IMR-90 (cell line): ENCODE measurements around the gene TOR1AIP2. TPM values are rescaled to one million over a fixed set of nuclear protein-coding genes. Genes with fewer than 3 reads are reported as not detected.

Experiments used
- ATAC-seq: fragments of 200-7000 bp; cut with Tn5 transposase; 2 replicates; pipeline ENCODE4 v1.9.1; 2020; ENCODE audit warnings: low read depth, mild to moderate bottlenecking, moderate library complexity
- BruUV-seq: library from RNA; stranded (reverse); fragments of 400-500 nt; replicated peaks from 2 replicates; lab custom pipeline; 2021; lab: Mats Ljungman, UMichigan
- CTCF ChIA-PET: fragments of 300-600 bp; formaldehyde crosslinking; extraction: SDS; loops from one replicate; lab custom pipeline; 2021; ENCODE audit warnings: antibody characterized with exemption; lab: Yijun Ruan, JAX
- POLR2A ChIA-PET: fragments of 300-600 bp; sonication (Branson Sonifier 250); formaldehyde crosslinking; loops from one replicate; lab custom pipeline; 2022; ENCODE audit warnings: antibody characterized with exemption; ENCODE audit not compliant: unreplicated experiment; lab: Charles Lee
- DNase-seq: peaks from one replicate; pipeline ENCODE4 v3.0.0; 2013
- H2AFZ ChIP-seq: replicated peaks from 2 replicates; pipeline ENCODE3; 2013; ENCODE audit warnings: low read length, mild to moderate bottlenecking; ENCODE audit not compliant: poor library complexity
- H2AK5ac ChIP-seq: 2 replicates; pipeline ENCODE4 v1.6.1; 2013; ENCODE audit warnings: low read depth, low read length, inconsistent platforms
- H2AK9ac ChIP-seq: replicated peaks from 2 replicates; pipeline ENCODE3; 2013; ENCODE audit warnings: mild to moderate bottlenecking, low read depth, low read length, moderate library complexity; ENCODE audit not compliant: poor library complexity
- H2BK120ac ChIP-seq: 2 replicates; pipeline ENCODE4 v1.6.1; 2013; ENCODE audit warnings: low read depth, low read length, inconsistent platforms
- H2BK15ac ChIP-seq: 3 replicates; pipeline ENCODE4 v1.6.1; 2013; ENCODE audit warnings: low read depth, low read length, inconsistent platforms
- H2BK20ac ChIP-seq: 2 replicates; pipeline ENCODE4 v1.6.1; 2013; ENCODE audit warnings: low read depth, mild to moderate bottlenecking, inconsistent platforms, low read length, moderate library complexity
- H2BK5ac ChIP-seq: 2 replicates; pipeline ENCODE4 v1.6.1; 2013; ENCODE audit warnings: mild to moderate bottlenecking, low read depth, low read length, inconsistent platforms; ENCODE audit not compliant: poor library complexity, severe bottlenecking
- H3K14ac ChIP-seq: replicated peaks from 2 replicates; pipeline ENCODE4 v1.6.1; 2013; ENCODE audit warnings: low read depth, low read length, inconsistent platforms
- H3K18ac ChIP-seq: 2 replicates; pipeline ENCODE4 v1.6.1; 2013; ENCODE audit warnings: low read depth, low read length, control low read depth
- H3K23ac ChIP-seq: 2 replicates; pipeline ENCODE4 v1.6.1; 2013; ENCODE audit warnings: low read depth, low read length, inconsistent platforms
- H3K27ac ChIP-seq: 2 replicates; pipeline ENCODE4 v1.5.1; 2013; ENCODE audit warnings: mild to moderate bottlenecking, control low read depth, low read length; ENCODE audit not compliant: insufficient read depth
- H3K27me3 ChIP-seq: 2 replicates; pipeline ENCODE4 v1.6.1; 2013; ENCODE audit warnings: low read length; ENCODE audit not compliant: control insufficient read depth, insufficient read depth
- H3K36me3 ChIP-seq: 2 replicates; pipeline ENCODE4 v1.6.1; 2013; ENCODE audit warnings: low read length, mixed read lengths; ENCODE audit not compliant: control insufficient read depth, insufficient read depth
- H3K4ac ChIP-seq: 2 replicates; pipeline ENCODE4 v1.6.1; 2013; ENCODE audit warnings: low read depth, low read length, inconsistent platforms
- H3K4me1 ChIP-seq: 2 replicates; pipeline ENCODE4 v1.6.1; 2013; ENCODE audit warnings: low read length, mixed read lengths; ENCODE audit not compliant: control insufficient read depth, insufficient read depth
- H3K4me2 ChIP-seq: 2 replicates; pipeline ENCODE4 v1.6.1; 2013; ENCODE audit warnings: low read depth, mild to moderate bottlenecking, control low read depth, low read length, moderate library complexity
- H3K4me3 ChIP-seq: 2 replicates; pipeline ENCODE4 v1.5.1; 2013; ENCODE audit warnings: low read depth, mild to moderate bottlenecking, control low read depth, low read length, moderate library complexity; ENCODE audit not compliant: insufficient read depth
- H3K56ac ChIP-seq: 2 replicates; pipeline ENCODE4 v1.6.1; 2013; ENCODE audit warnings: low read length, inconsistent platforms; ENCODE audit not compliant: insufficient read depth; ENCODE audit errors: extremely low read depth
- H3K79me1 ChIP-seq, 2 experiments: 2 replicates each; pipeline ENCODE4 v1.6.1; 2013; ENCODE audit warnings: low read length in 2 of 2, inconsistent platforms in 1 of 2, low read depth in 1 of 2
- H3K9ac ChIP-seq: 2 replicates; pipeline ENCODE4 v1.6.1; 2013; ENCODE audit warnings: low read depth, low read length, control low read depth
- H3K9me1 ChIP-seq: 2 replicates; pipeline ENCODE4 v1.6.1; 2013; ENCODE audit warnings: low read length, inconsistent platforms; ENCODE audit not compliant: insufficient read depth
- H3K9me3 ChIP-seq: 2 replicates; pipeline ENCODE4 v1.6.1; 2013; ENCODE audit warnings: low read length; ENCODE audit not compliant: control insufficient read depth, insufficient read depth
- H4K20me1 ChIP-seq: 2 replicates; pipeline ENCODE4 v1.6.1; 2013; ENCODE audit warnings: low read length, inconsistent platforms; ENCODE audit not compliant: insufficient read depth
- H4K5ac ChIP-seq: 2 replicates; pipeline ENCODE4 v1.6.1; 2013; ENCODE audit warnings: mild to moderate bottlenecking, low read depth, low read length, control low read depth
- H4K8ac ChIP-seq, 2 experiments: 2 replicates each; pipeline ENCODE4 v1.6.1; 2013; ENCODE audit warnings: low read depth in 2 of 2, low read length in 2 of 2, control low read depth in 1 of 2, inconsistent platforms in 1 of 2
- H4K91ac ChIP-seq: 2 replicates; pipeline ENCODE4 v1.6.1; 2013; ENCODE audit warnings: low read depth, low read length, inconsistent platforms; ENCODE audit not compliant: insufficient read depth
- BHLHE40 ChIP-seq: fragments of 150-350 bp; IDR thresholded peaks from 2 replicates; pipeline ENCODE4 v1.6.1; 2016; ENCODE audit warnings: mild to moderate bottlenecking, low read depth, low read length
- CEBPB ChIP-seq: IDR thresholded peaks from 2 replicates; pipeline ENCODE4 v1.6.1; 2012; ENCODE audit warnings: low read depth, low read length, improper control_type of control experiment
- CHD1 ChIP-seq: IDR thresholded peaks from 2 replicates; pipeline ENCODE4 v1.6.1; 2012; ENCODE audit warnings: low read depth, low read length, improper control_type of control experiment
- CTCF ChIP-seq: conservative IDR thresholded peaks from 2 replicates; pipeline ENCODE4 v1.5.1; 2012; ENCODE audit warnings: mild to moderate bottlenecking, low read depth, low read length, improper control_type of control experiment
- ELK1 ChIP-seq: fragments of 150-350 bp; IDR thresholded peaks from 2 replicates; pipeline ENCODE4 v1.6.1; 2016; ENCODE audit warnings: low read depth, mild to moderate bottlenecking, low read length, moderate library complexity, borderline replicate concordance
- FOS ChIP-seq: fragments of 150-350 bp; IDR thresholded peaks from 2 replicates; pipeline ENCODE4 v1.6.1; 2016; ENCODE audit warnings: low read depth, low read length
- MAFK ChIP-seq: IDR thresholded peaks from 2 replicates; pipeline ENCODE4 v1.6.1; 2012; ENCODE audit warnings: low read depth, low read length, improper control_type of control experiment
- MAZ ChIP-seq: IDR thresholded peaks from 2 replicates; pipeline ENCODE4 v1.6.1; 2012; ENCODE audit warnings: low read depth, mild to moderate bottlenecking, low read length, improper control_type of control experiment, moderate library complexity, borderline replicate concordance
- MXI1 ChIP-seq: IDR thresholded peaks from 2 replicates; pipeline ENCODE4 v1.6.1; 2012; ENCODE audit warnings: low read depth, mild to moderate bottlenecking, low read length, moderate library complexity, borderline replicate concordance
- NFE2L2 ChIP-seq: fragments of 150-350 bp; IDR thresholded peaks from 2 replicates; pipeline ENCODE4 v1.6.1; 2016; ENCODE audit warnings: low read depth, mild to moderate bottlenecking, low read length
- POLR2A ChIP-seq: IDR thresholded peaks from 2 replicates; pipeline ENCODE4 v1.6.1; 2012; ENCODE audit warnings: mild to moderate bottlenecking, low read depth, low read length
- RAD21 ChIP-seq: IDR thresholded peaks from 2 replicates; pipeline ENCODE4 v1.6.1; 2012; ENCODE audit warnings: low read length, improper control_type of control experiment
- RCOR1 ChIP-seq: IDR thresholded peaks from 2 replicates; pipeline ENCODE4 v1.6.1; 2012; ENCODE audit warnings: mild to moderate bottlenecking, low read length, improper control_type of control experiment; ENCODE audit not compliant: insufficient replicate concordance
- RFX5 ChIP-seq: IDR thresholded peaks from 2 replicates; pipeline ENCODE4 v1.8.0; 2012; ENCODE audit warnings: low read depth, mild to moderate bottlenecking, low read length, moderate library complexity
- SMC3 ChIP-seq: fragments of 150-350 bp; IDR thresholded peaks from 2 replicates; pipeline ENCODE4 v1.6.1; 2016; ENCODE audit warnings: low read depth, mild to moderate bottlenecking, antibody characterized with exemption, low read length, moderate library complexity
- USF2 ChIP-seq: fragments of 150-350 bp; IDR thresholded peaks from 2 replicates; pipeline ENCODE4 v1.6.1; 2017; ENCODE audit warnings: mild to moderate bottlenecking, antibody characterized with exemption, low read length, low read depth
- WGBS, 2 experiments: methylation state at CpG; one replicate each; pipeline versions ENCODE4 v1.1.5 to v1.1.7; 2013; ENCODE audit warnings: missing lambda C conversion rate in 2 of 2; ENCODE audit not compliant: insufficient read length in 1 of 2; ENCODE audit errors: extremely low coverage in 2 of 2; 5-methylcytosine and 5-hydroxymethylcytosine counted together
- dilution Hi-C: fragments of 300-500 bp; cut with HindIII; formaldehyde crosslinking; loops from one replicate; pipeline ENCODE4 v1.14.3; 2018; ENCODE audit warnings: low sequenced_read_pairs; ENCODE audit not compliant: unreplicated experiment
- in situ Hi-C: fragments of 300-500 bp; cut with MboI; formaldehyde crosslinking; loops from 3 replicates; pipeline ENCODE4 v1.14.3; 2019; ENCODE audit warnings: low sequenced_read_pairs, inconsistent platforms, mixed read lengths
- intact Hi-C: fragments of 100-400 bp; cut with micrococcal nuclease; formaldehyde crosslinking; loops from 2 replicates; pipeline ENCODE4 v1.10.0; 2022
- polyA plus RNA-seq, 3 experiments: library from polyadenylated mRNA; depleted of rRNA; stranded (reverse); fragments of >200 nt; gene quantifications; 2 replicates each; pipeline ENCODE4 v1.2.3, GENCODE V29; 2012; ENCODE audit warnings: low replicate concordance in 1 of 3
- total RNA-seq: library from RNA; depleted of rRNA; stranded (reverse); fragments of >200 nt; gene quantifications from 2 replicates; pipeline ENCODE4 v1.2.3, GENCODE V29; 2012

The TOR1AIP2 gene
- total and polyA plus RNA-seq, 2 of the 4 experiments (the other 2 are of a cell fraction), result 20.7 to 85.0 TPM

- Histone ChIP-seq H4K5ac (no peak overlapping the region), H3K4ac (no peak overlapping the region), H3K79me1 (no peaks in the 10 kb centered on the region), H2BK20ac (no peak overlapping the region), H4K20me1 (no peaks in the 10 kb centered on the region), H2BK120ac (no peak overlapping the region), H2AK9ac (no peak overlapping the region), H3K14ac (no peak overlapping the region), H3K36me3 (peaks cover 23% of the 10 kb centered on the region), H3K9me3 (no peaks in the 10 kb centered on the region), H4K91ac (no peak overlapping the region), H3K9me1 (no peaks in the 10 kb centered on the region), H2AK5ac (no peak overlapping the region), H3K27ac (no peak overlapping the region), H3K27me3 (no peaks in the 10 kb centered on the region), H3K4me1 (no peaks in the 10 kb centered on the region), H3K9ac (no peak overlapping the region), H3K4me3 (no peak overlapping the region), H3K4me2 (no peak overlapping the region), H2BK5ac (no peak overlapping the region), H3K23ac (no peak overlapping the region), H2AFZ (no peak overlapping the region), H3K56ac (no peak overlapping the region), H3K18ac (no peak overlapping the region), H2BK15ac (no peak overlapping the region), H4K8ac (no peak overlapping the region)
- CTCF ChIA-PET, result interaction anchor here (1.1 to 1.2 kb wide), 2 partner anchors 10 to 994 kb away, joined by 3 to 4 read pairs; no protein-coding TSS in a partner anchor
- dilution Hi-C loops (no loop called here), in situ Hi-C loops (no loop called here), intact Hi-C loops (no loop called here)
- TF ChIP-seq RFX5 (no peak), USF2 (no peak), POLR2A (no peak), MAZ (no peak), BHLHE40 (no peak), NFE2L2 (no peak), CEBPB (no peak), ELK1 (no peak), CTCF (no peak), MAFK (no peak), FOS (no peak), RCOR1 (no peak), MXI1 (no peak), SMC3 (no peak), RAD21 (no peak), CHD1 (no peak)
- no peak for DNase-seq
- POLR2A ChIA-PET, result no interaction called here
- no peak for ATAC-seq
- WGBS, 2 experiments, result no CpG with 5 or more reads among the region's 3 CpGs
- no TSS peak for BruUV-seq
These were observed 34.2 kb upstream of the TOR1AIP2 start for GRCh38 chr1:179911812-179912211.
